ENCODE results near the gene GRAP2.

GRAP2 gene

GRCh38 chr22:40002935-40003715, 102.2 kb downstream of the GRAP2 start:
- Histone ChIP-seq H3K4me1 (peaks cover 14% of the 10 kb centered on the region), H3K27me3 (no peaks in the 10 kb centered on the region), H3K4me3 (ENCODE audit: low read depth, low read length) (no peak overlapping the region), H3K36me3 (no peaks in the 10 kb centered on the region), H3K9me3 (no peaks in the 10 kb centered on the region)
- no peak for DNase-seq
- TF ChIP-seq CTCF (IDR thresholded peaks at IDR 0.05; ENCODE audit: low read depth, low read length): no peak

- TF ChIP-seq CTCF (IDR thresholded peaks at IDR 0.05; ENCODE audit: low read depth, low read length): no peak
- no peaks in the 10 kb centered on the region for H3K9me3 ChIP-seq
- H3K4me3 ChIP-seq (ENCODE audit: low read depth, low read length): no peak overlapping the region
- H3K27me3 ChIP-seq: no peaks in the 10 kb centered on the region
- no peaks in the 10 kb centered on the region for H3K36me3 ChIP-seq
- peaks cover 6% of the 10 kb centered on the region for H3K4me1 ChIP-seq
- no peak for DNase-seq
Measured at GRCh38 chr22:40004836-40005235, 104.0 kb downstream of the GRAP2 start.

- Histone ChIP-seq H3K4me3 (ENCODE audit: low read depth, low read length) (no peak overlapping the region), H3K36me3 (no peaks in the 10 kb centered on the region), H3K9me3 (no peaks in the 10 kb centered on the region), H3K4me1 (peaks cover 6% of the 10 kb centered on the region), H3K27me3 (no peaks in the 10 kb centered on the region)
- no peak for TF ChIP-seq CTCF (IDR thresholded peaks at IDR 0.05; ENCODE audit: low read depth, low read length)
- no peak for DNase-seq
Measured at GRCh38 chr22:40006641-40007040, 105.8 kb downstream of the GRAP2 start.

- no peak for TF ChIP-seq CTCF (IDR thresholded peaks at IDR 0.05; ENCODE audit: low read depth, low read length)
- Histone ChIP-seq H3K9me3 (no peaks in the 10 kb centered on the region), H3K4me1 (peaks cover 6% of the 10 kb centered on the region), H3K27me3 (no peaks in the 10 kb centered on the region), H3K36me3 (no peaks in the 10 kb centered on the region), H3K4me3 (ENCODE audit: low read depth, low read length) (no peak overlapping the region)
- no peak for DNase-seq
Measured at GRCh38 chr22:40007853-40008710, 107.2 kb downstream of the GRAP2 start.

GRCh38 chr22:40008726-40009291, 107.9 kb downstream of the GRAP2 start:
- no peaks in the 10 kb centered on the region for H3K36me3 ChIP-seq
- DNase-seq: no peak
- H3K27me3 ChIP-seq: no peaks in the 10 kb centered on the region
- H3K9me3 ChIP-seq: no peaks in the 10 kb centered on the region
- no peak overlapping the region for H3K4me3 ChIP-seq (ENCODE audit: low read depth, low read length)
- peaks cover 6% of the 10 kb centered on the region for H3K4me1 ChIP-seq
- no peak for TF ChIP-seq CTCF (IDR thresholded peaks at IDR 0.05; ENCODE audit: low read depth, low read length)
